ENCODE measurements around the gene CUEDC1. TPM values are rescaled to one million over a fixed set of nuclear protein-coding genes. Genes with fewer than 3 reads are reported as not detected.
A peak's percentile ranks its signal among the peaks of the same experiment; 100 is the strongest.

The CUEDC1 gene
- total RNA-seq, 1 donor from 2014 or later = 37.0 TPM

- no peak for DNase-seq (ENCODE audit: low spot score in 2 of 2, unreplicated experiment in 2 of 2)
- peaks cover 14% of the 10 kb centered on the region for H3K36me3 Mint-ChIP-seq
- no peak for TF ChIP-seq CTCF (IDR thresholded peaks at IDR 0.05; ENCODE audit: unreplicated experiment)
- peaks cover 64% of the 10 kb centered on the region for H3K4me1 Mint-ChIP-seq
- no peak overlapping the region for H3K4me3 Mint-ChIP-seq
- no peaks in the 10 kb centered on the region for H3K9me3 Mint-ChIP-seq
- H3K27ac Mint-ChIP-seq = peak overlapping the region; percentile 98
- no peaks in the 10 kb centered on the region for H3K27me3 Mint-ChIP-seq (ENCODE audit: low read depth)
These were observed 74.1 kb downstream of the CUEDC1 start for GRCh38 chr17:57881143-57881542.

GRCh38 chr17:57880086-57880456 is 75.1 kb downstream of the CUEDC1 start:
- no peak overlapping the region for H3K4me3 Mint-ChIP-seq
- peaks cover 75% of the 10 kb centered on the region for H3K4me1 Mint-ChIP-seq
- DNase-seq (ENCODE audit: low spot score in 2 of 2, unreplicated experiment in 2 of 2) = no peak
- no peaks in the 10 kb centered on the region for H3K9me3 Mint-ChIP-seq
- TF ChIP-seq CTCF (IDR thresholded peaks at IDR 0.05; ENCODE audit: unreplicated experiment) = no peak
- peak overlapping the region; percentile 98 for H3K27ac Mint-ChIP-seq
- peaks cover 14% of the 10 kb centered on the region for H3K36me3 Mint-ChIP-seq
- H3K27me3 Mint-ChIP-seq (ENCODE audit: low read depth) = no peaks in the 10 kb centered on the region

GRCh38 chr17:57879437-57880085 is 75.7 kb downstream of the CUEDC1 start:
- no peak for DNase-seq (ENCODE audit: low spot score in 2 of 2, unreplicated experiment in 2 of 2)
- H3K36me3 Mint-ChIP-seq = peaks cover 10% of the 10 kb centered on the region
- H3K4me1 Mint-ChIP-seq = peaks cover 78% of the 10 kb centered on the region
- H3K27me3 Mint-ChIP-seq (ENCODE audit: low read depth) = no peaks in the 10 kb centered on the region
- no peak for TF ChIP-seq CTCF (IDR thresholded peaks at IDR 0.05; ENCODE audit: unreplicated experiment)
- peak overlapping the region; percentile 98 for H3K27ac Mint-ChIP-seq
- H3K9me3 Mint-ChIP-seq = no peaks in the 10 kb centered on the region
- no peak overlapping the region for H3K4me3 Mint-ChIP-seq

- no peak for DNase-seq (ENCODE audit: low spot score in 2 of 2, unreplicated experiment in 2 of 2)
- peaks cover 3% of the 10 kb centered on the region for H3K36me3 Mint-ChIP-seq
- H3K27me3 Mint-ChIP-seq (ENCODE audit: low read depth) = no peaks in the 10 kb centered on the region
- TF ChIP-seq CTCF (IDR thresholded peaks at IDR 0.05; ENCODE audit: unreplicated experiment) = no peak
- no peaks in the 10 kb centered on the region for H3K9me3 Mint-ChIP-seq
- peak overlapping the region; percentile 93 for H3K27ac Mint-ChIP-seq
- H3K4me1 Mint-ChIP-seq = peaks cover 90% of the 10 kb centered on the region
- no peak overlapping the region for H3K4me3 Mint-ChIP-seq
These were observed 77.3 kb downstream of the CUEDC1 start for GRCh38 chr17:57877803-57878377.

GRCh38 chr17:57876866-57877237 is 78.4 kb downstream of the CUEDC1 start:
- H3K9me3 Mint-ChIP-seq = no peaks in the 10 kb centered on the region
- H3K27me3 Mint-ChIP-seq (ENCODE audit: low read depth) = no peaks in the 10 kb centered on the region
- peaks cover 84% of the 10 kb centered on the region for H3K4me1 Mint-ChIP-seq
- peak overlapping the region; percentile 98 for H3K27ac Mint-ChIP-seq
- TF ChIP-seq CTCF (IDR thresholded peaks at IDR 0.05; ENCODE audit: unreplicated experiment) = no peak
- H3K4me3 Mint-ChIP-seq = no peak overlapping the region
- peaks cover 6% of the 10 kb centered on the region for H3K36me3 Mint-ChIP-seq
- DNase-seq (ENCODE audit: low spot score in 2 of 2, unreplicated experiment in 2 of 2) = no peak

Data from mesothelial cell of epicardium (in vitro differentiated cells).